Right lobe of liver (tissue), 6 donors: Measurements from ENCODE around the gene MAST4. TPM values are rescaled to one million over a fixed set of nuclear protein-coding genes. Genes with fewer than 3 reads are reported as not detected.
"Not testable (repeated sequence)": the region's sequence is repeated elsewhere in the genome, so short reads cannot be mapped to it uniquely, and the experiment has no call there.

Source experiments
- ATAC-seq, 4 donors: fragments of 200-7000 bp; cut with Tn5 transposase; one replicate each; pipeline ENCODE4 v1.9.1; 2020; ENCODE audit warnings: mild to moderate bottlenecking in 4 of 4, moderate library complexity in 4 of 4
- DNase-seq, 3 donors: peaks; one replicate each; pipeline ENCODE4 v3.0.0-alpha.2; 2020
- H3K27ac ChIP-seq, 3 donors: fragments of 200-600 bp; one replicate each; pipeline ENCODE4 v1.8.0; 2022
- H3K27me3 ChIP-seq, 2 donors: fragments of 200-600 bp; one replicate each; pipeline ENCODE4 v1.8.0; 2022
- H3K36me3 ChIP-seq, 4 donors: fragments of 200-600 bp; sonication (generic) in 1 of 4; one replicate each; pipeline versions ENCODE4 v1.5.1 to v1.8.0; 2017 to 2022; ENCODE audit warnings: control low read depth in 1 of 4
- H3K4me1 ChIP-seq, 4 donors: fragments of 200-600 bp; sonication (generic) in 1 of 4; one replicate each; pipeline versions ENCODE4 v1.5.1 to v1.8.0; 2017 to 2022; ENCODE audit warnings: control low read depth in 1 of 4
- H3K4me3 ChIP-seq, 3 donors: fragments of 200-600 bp; one replicate each; pipeline ENCODE4 v1.8.0; 2022
- H3K9me3 ChIP-seq, 4 donors: fragments of 200-600 bp; sonication (generic) in 1 of 4; one replicate each; pipeline versions ENCODE4 v1.5.1 to v1.8.0; 2017 to 2022; ENCODE audit warnings: control low read depth in 1 of 4
- CTCF ChIP-seq, 4 donors: fragments of 200-600 bp in 3 of 4; fragments of 450-650 bp in 1 of 4; IDR thresholded peaks; one replicate each; pipeline versions ENCODE4 v1.5.1 to v1.8.0; 2016 to 2022; ENCODE audit warnings: antibody characterized with exemption in 4 of 4, mild to moderate bottlenecking in 2 of 4
- POLR2A ChIP-seq: fragments of 450-650 bp; IDR thresholded peaks from one replicate; pipeline ENCODE4 v1.6.1; 2017; ENCODE audit warnings: antibody characterized with exemption, mild to moderate bottlenecking
- whole genome bisulfite sequencing: methylation state at CpG from one replicate; pipeline ENCODE4 v1.1.6; 2018; ENCODE audit warnings: low coverage, low lambda C conversion rate; ENCODE audit not compliant: insufficient coverage; ENCODE audit errors: missing lambda C conversion rate; 5-methylcytosine and 5-hydroxymethylcytosine counted together
- intact Hi-C, 2 donors: fragments of 100-400 bp; cut with DNase I; formaldehyde crosslinking; loops; one replicate each; pipeline versions ENCODE4 v1.11.2 to v1.14.1; 2022
- total RNA-seq, 6 experiments: library from RNA; depleted of rRNA in 2 of 6; stranded (reverse); fragments of >200 nt in 2 of 6; fragmentation: NEBNext Ultra II Directional in 3 of 6; extraction: Animal tissue kit (Norgen Biotek cat#: 25700) in 3 of 6; gene quantifications; one replicate each; pipeline versions ENCODE4 v1.1.0 to v1.2.4, GENCODE V29; 2016 to 2023
- donor health status: DM: no; HTN: yes; CAD: no.
- donor health status: DM: no; HTN: no; CAD: no.
- donor health status: DM: no; HTN: no; CAD: no.
- donor health status: DM: no; HTN: yes; CAD: no.
- donor health status: DM: no; HTN: yes; CAD: no.

MAST4 gene
- total RNA-seq, 6 experiments from 2014 or later, result 9.4 to 23.5 (median 13.9) TPM

GRCh38 chr5:66689522-66690220 is 93.5 kb downstream of the MAST4 start:
- no peaks in the 10 kb centered on the region for H3K27me3 ChIP-seq
- ATAC-seq (peak; percentile 81 to 86 (median 84)), DNase-seq (no peak)
- peak overlapping the region; percentile 2 to 43 (median 8) for H3K4me3 ChIP-seq
- no peaks in the 10 kb centered on the region for H3K9me3 ChIP-seq
- TF ChIP-seq CTCF (IDR thresholded peaks at IDR 0.05) (no peak), POLR2A (no peak)
- 40% methylated on average over 5 of the region's 5 CpGs for WGBS
- intact Hi-C loops, result no loop called here
- peak overlapping the region; percentile 50 to 72 (median 61) for H3K27ac ChIP-seq
- H3K36me3 ChIP-seq, result no peaks in the 10 kb centered on the region
- H3K4me1 ChIP-seq, result no peaks in the 10 kb centered on the region

GRCh38 chr5:66694036-66694435 is 97.8 kb downstream of the MAST4 start:
- Histone ChIP-seq H3K4me1 (no peaks in the 10 kb centered on the region), H3K4me3 (no peak overlapping the region), H3K27ac (no peak overlapping the region), H3K27me3 (no peaks in the 10 kb centered on the region), H3K36me3 (no peaks in the 10 kb centered on the region), H3K9me3 (no peaks in the 10 kb centered on the region)
- DNase-seq (no peak), ATAC-seq (no peak)
- no peak for TF ChIP-seq POLR2A
- TF ChIP-seq CTCF (IDR thresholded peaks at IDR 0.05), result no peak
- intact Hi-C loops, result no loop called here
- WGBS, result 76% methylated on average over 2 of the region's 3 CpGs

- DNase-seq, H3K9me3 ChIP-seq, intact Hi-C loops, H3K36me3 ChIP-seq, H3K27me3 ChIP-seq, H3K4me1 ChIP-seq, H3K27ac ChIP-seq, H3K4me3 ChIP-seq, ATAC-seq: not testable (repeated sequence)
- 67% methylated on average over 1 of the region's 2 CpGs for whole genome bisulfite sequencing
These were observed 99.6 kb downstream of the MAST4 start for GRCh38 chr5:66695840-66696239.

GRCh38 chr5:66697796-66698564 is 101.8 kb downstream of the MAST4 start:
- no peak overlapping the region for H3K4me3 ChIP-seq
- 57% methylated on average over 6 of the region's 6 CpGs for WGBS
- no peaks in the 10 kb centered on the region for H3K36me3 ChIP-seq
- intact Hi-C loops, result no loop called here
- no peak for ATAC-seq
- no peaks in the 10 kb centered on the region for H3K27me3 ChIP-seq
- no peak for TF ChIP-seq POLR2A
- H3K4me1 ChIP-seq, result no peaks in the 10 kb centered on the region
- no peaks in the 10 kb centered on the region for H3K9me3 ChIP-seq
- no peak overlapping the region for H3K27ac ChIP-seq
- DNase-seq, result no peak

GRCh38 chr5:66701244-66701643 is 105.1 kb downstream of the MAST4 start:
- DNase-seq, result no peak
- 50% methylated on average over 1 of the region's 1 CpG for WGBS
- intact Hi-C loops, result no loop called here

GRCh38 chr5:66702426-66702825 is 106.2 kb downstream of the MAST4 start:
- no peak overlapping the region for H3K27ac ChIP-seq
- H3K4me3 ChIP-seq, result no peak overlapping the region
- H3K27me3 ChIP-seq, result no peaks in the 10 kb centered on the region
- intact Hi-C loops, result no loop called here
- H3K4me1 ChIP-seq, result no peaks in the 10 kb centered on the region
- H3K9me3 ChIP-seq, result no peaks in the 10 kb centered on the region
- 69% methylated on average over 3 of the region's 3 CpGs for WGBS
- DNase-seq (no peak), ATAC-seq (no peak)
- TF ChIP-seq POLR2A (no peak), CTCF (IDR thresholded peaks at IDR 0.05) (no peak)
- no peaks in the 10 kb centered on the region for H3K36me3 ChIP-seq

More at GRCh38 chr5:66701244-66701643, 105.1 kb downstream of the MAST4 start:
- TF ChIP-seq POLR2A, result no peak
- Histone ChIP-seq H3K4me3 (no peak overlapping the region), H3K27me3 (no peaks in the 10 kb centered on the region), H3K27ac (no peak overlapping the region), H3K36me3 (no peaks in the 10 kb centered on the region), H3K4me1 (no peaks in the 10 kb centered on the region), H3K9me3 (no peaks in the 10 kb centered on the region)
- no peak for ATAC-seq
